GM21717 (cell line): ENCODE results near the gene CCL28.

ENCODE experiments used
- ATAC-seq: cut with Tn5 transposase; IDR thresholded peaks from one replicate; pipeline ENCODE4 v1.9.1; 2021; ENCODE audit warnings: mild to moderate bottlenecking, moderate library complexity; ENCODE audit not compliant: unreplicated experiment

Gene CCL28

GRCh38 chr5:43358726-43359125, 53.5 kb downstream of the CCL28 start:
- ATAC-seq = no peak

- ATAC-seq = no peak
Observed at GRCh38 chr5:43358301-43358700, 53.9 kb downstream of the CCL28 start.

- no peak for ATAC-seq
Observed at GRCh38 chr5:43357878-43358281, 54.3 kb downstream of the CCL28 start.

- no peak for ATAC-seq
Observed at GRCh38 chr5:43357067-43357466, 55.1 kb downstream of the CCL28 start.

- ATAC-seq = no peak
Observed at GRCh38 chr5:43354774-43355173, 57.4 kb downstream of the CCL28 start.

- no peak for ATAC-seq
Observed at GRCh38 chr5:43353668-43354067, 58.5 kb downstream of the CCL28 start.

GRCh38 chr5:43352915-43353314, 59.3 kb downstream of the CCL28 start:
- no peak for ATAC-seq

- no peak for ATAC-seq
Observed at GRCh38 chr5:43352131-43352530, 60.1 kb downstream of the CCL28 start.

GRCh38 chr5:43348861-43349363, 63.3 kb downstream of the CCL28 start:
- ATAC-seq = no peak

GRCh38 chr5:43348207-43348606, 64.0 kb downstream of the CCL28 start:
- ATAC-seq = no peak

GRCh38 chr5:43338862-43339261, 73.3 kb downstream of the CCL28 start:
- no peak for ATAC-seq

- no peak for ATAC-seq
Observed at GRCh38 chr5:43336159-43336558, 76.0 kb downstream of the CCL28 start.

- no peak for ATAC-seq
Observed at GRCh38 chr5:43335681-43336080, 76.5 kb downstream of the CCL28 start.

- no peak for ATAC-seq
Observed at GRCh38 chr5:43332401-43332800, 79.8 kb downstream of the CCL28 start.
